Nephron progenitor cell (in vitro differentiated cells): ENCODE results near the gene ILK.
A peak's percentile ranks its signal among the peaks of the same experiment; 100 is the strongest.

Experiments used
- DNase-seq: peaks from one replicate; pipeline ENCODE4 v3.0.0; 2021
- H3K27ac Mint-ChIP-seq: 2 replicates; pipeline ENCODE4 v1.8.0; 2021; ENCODE audit warnings: mild to moderate bottlenecking, moderate library complexity, mixed read lengths
- H3K27me3 Mint-ChIP-seq: 2 replicates; pipeline ENCODE4 v1.8.0; 2021; ENCODE audit warnings: mild to moderate bottlenecking, low read depth, mixed read lengths; ENCODE audit not compliant: poor library complexity
- H3K36me3 Mint-ChIP-seq: 2 replicates; pipeline ENCODE4 v1.8.0; 2021; ENCODE audit warnings: low read depth, mixed read lengths
- H3K4me1 Mint-ChIP-seq: 2 replicates; pipeline ENCODE4 v1.8.0; 2021; ENCODE audit warnings: mixed read lengths
- H3K4me3 Mint-ChIP-seq: 2 replicates; pipeline ENCODE4 v1.8.0; 2021; ENCODE audit warnings: mild to moderate bottlenecking, moderate library complexity, mixed read lengths
- H3K9me3 Mint-ChIP-seq: 2 replicates; pipeline ENCODE4 v1.8.0; 2021; ENCODE audit warnings: mild to moderate bottlenecking, moderate library complexity, mixed read lengths
- CTCF ChIP-seq: fragments of 200-600 bp; sonication (generic); IDR thresholded peaks from 2 replicates; pipeline ENCODE4 v1.5.0; 2021; ENCODE audit warnings: antibody characterized with exemption

The ILK gene

GRCh38 chr11:6652182-6652581 lies 48.6 kb downstream of the ILK start:
- TF ChIP-seq CTCF = no peak
- no peak for DNase-seq
- Mint-ChIP-seq H3K4me3 (no peak overlapping the region), H3K36me3 (no peaks in the 10 kb centered on the region), H3K27me3 (peaks cover 4% of the 10 kb centered on the region), H3K9me3 (no peaks in the 10 kb centered on the region), H3K27ac (no peak overlapping the region), H3K4me1 (peaks cover 11% of the 10 kb centered on the region)

GRCh38 chr11:6653097-6653496 lies 49.5 kb downstream of the ILK start:
- H3K27ac Mint-ChIP-seq = no peak overlapping the region
- H3K4me3 Mint-ChIP-seq = no peak overlapping the region
- TF ChIP-seq CTCF = no peak
- DNase-seq = no peak
- H3K9me3 Mint-ChIP-seq = no peaks in the 10 kb centered on the region
- H3K27me3 Mint-ChIP-seq = peaks cover 4% of the 10 kb centered on the region
- H3K36me3 Mint-ChIP-seq = no peaks in the 10 kb centered on the region
- peaks cover 12% of the 10 kb centered on the region for H3K4me1 Mint-ChIP-seq

- Mint-ChIP-seq H3K9me3 (no peaks in the 10 kb centered on the region), H3K27ac (no peak overlapping the region), H3K4me3 (no peak overlapping the region), H3K36me3 (no peaks in the 10 kb centered on the region), H3K27me3 (peaks cover 4% of the 10 kb centered on the region), H3K4me1 (peaks cover 12% of the 10 kb centered on the region)
- TF ChIP-seq CTCF = no peak
- DNase-seq = no peak
Measured at GRCh38 chr11:6653656-6654055, 50.1 kb downstream of the ILK start.

GRCh38 chr11:6654281-6655019 lies 50.9 kb downstream of the ILK start:
- no peak for TF ChIP-seq CTCF
- Mint-ChIP-seq H3K4me1 (peaks cover 12% of the 10 kb centered on the region), H3K9me3 (no peaks in the 10 kb centered on the region), H3K4me3 (no peak overlapping the region), H3K27me3 (peaks cover 4% of the 10 kb centered on the region), H3K36me3 (no peaks in the 10 kb centered on the region), H3K27ac (no peak overlapping the region)
- DNase-seq = no peak

- TF ChIP-seq CTCF = no peak
- Mint-ChIP-seq H3K27ac (no peak overlapping the region), H3K9me3 (no peaks in the 10 kb centered on the region), H3K4me1 (peaks cover 12% of the 10 kb centered on the region), H3K4me3 (no peak overlapping the region), H3K36me3 (no peaks in the 10 kb centered on the region), H3K27me3 (peaks cover 4% of the 10 kb centered on the region)
- peak; percentile 62 for DNase-seq
Measured at GRCh38 chr11:6655020-6655789, 51.6 kb downstream of the ILK start.
